Left lung (tissue), 10 donors: ENCODE results near the gene FAM229A. TPM values are rescaled to one million over a fixed set of nuclear protein-coding genes. Genes with fewer than 3 reads are reported as not detected.

Experiments
- ATAC-seq: fragments of 200-7000 bp; cut with Tn5 transposase; one replicate; pipeline ENCODE4 v1.9.1; 2020; ENCODE audit warnings: moderate library complexity
- DNase-seq, 4 donors: peaks; one replicate each; pipeline ENCODE4 v3.0.0-alpha.2; 2013 to 2020
- H3K27ac ChIP-seq, 2 donors: fragments of 200-600 bp; sonication (generic) in 1 of 2; one replicate each; pipeline versions ENCODE4 v1.5.0 to v1.8.0; 2020 to 2021
- H3K27me3 ChIP-seq, 2 donors: fragments of 200-600 bp; sonication (generic) in 1 of 2; one replicate each; pipeline versions ENCODE4 v1.5.0 to v1.8.0; 2020 to 2021
- H3K36me3 ChIP-seq, 2 donors: fragments of 200-600 bp; sonication (generic) in 1 of 2; one replicate each; pipeline versions ENCODE4 v1.5.0 to v1.8.0; 2020 to 2021
- H3K4me1 ChIP-seq, 2 donors: fragments of 200-600 bp; one replicate each; pipeline ENCODE4 v1.8.0; 2021
- H3K4me3 ChIP-seq, 2 donors: fragments of 200-600 bp; sonication (generic) in 1 of 2; one replicate each; pipeline versions ENCODE4 v1.5.0 to v1.8.0; 2020 to 2021; ENCODE audit warnings: mild to moderate bottlenecking in 1 of 2
- H3K9me3 ChIP-seq, 2 donors: fragments of 200-600 bp; sonication (generic) in 1 of 2; one replicate each; pipeline versions ENCODE4 v1.5.0 to v1.8.0; 2020 to 2021
- CTCF ChIP-seq, 2 donors: fragments of 200-600 bp; sonication (generic) in 1 of 2; IDR thresholded peaks; one replicate each; pipeline versions ENCODE4 v1.5.0 to v1.8.0; 2021; ENCODE audit warnings: antibody characterized with exemption in 2 of 2
- intact Hi-C, 2 donors: fragments of 100-400 bp; cut with DNase I; formaldehyde crosslinking; loops; one replicate each; pipeline versions ENCODE4 v1.11.2 to v1.14.2; 2022
- polyA plus RNA-seq, 6 donors: library from polyadenylated mRNA; unstranded; fragments of 120-200 nt; gene quantifications; one replicate each; pipeline ENCODE4 v1.2.1, GENCODE V29; 2013; ENCODE audit not compliant: insufficient read length in 6 of 6
- total RNA-seq, 2 donors: library from RNA; stranded (reverse); fragmentation: NEBNext Ultra II Directional; extraction: Animal tissue kit (Norgen Biotek cat#: 25700); gene quantifications; one replicate each; pipeline ENCODE4 v1.2.1, GENCODE V29; 2021
- donor health status: DM: no; HTN: yes; CAD: no.
- donor health status: DM: no; HTN: no; CAD: no.

The FAM229A gene
- total and polyA plus RNA-seq, 8 donors: 4.4 to 14.0 (median 6.7) TPM

GRCh38 chr1:32331549-32331948 is 30.7 kb downstream of the FAM229A start:
- no peak for TF ChIP-seq CTCF (IDR thresholded peaks at IDR 0.05)
- peaks cover 8 to 24% of the 10 kb centered on the region in 2 donors for H3K4me1 ChIP-seq
- peaks cover 0 to 73% of the 10 kb centered on the region in 2 donors for H3K36me3 ChIP-seq
- no peak overlapping the region for H3K27ac ChIP-seq
- no peak overlapping the region for H3K4me3 ChIP-seq
- ATAC-seq (no peak), DNase-seq (no peak)
- H3K9me3 ChIP-seq: no peaks in the 10 kb centered on the region
- intact Hi-C loops: no loop called here
- H3K27me3 ChIP-seq: peaks cover 0 to 23% of the 10 kb centered on the region in 2 donors

GRCh38 chr1:32330558-32331151 is 31.6 kb downstream of the FAM229A start:
- H3K9me3 ChIP-seq: no peaks in the 10 kb centered on the region
- H3K4me1 ChIP-seq: peaks cover 4 to 19% of the 10 kb centered on the region in 2 donors
- peaks cover 0 to 82% of the 10 kb centered on the region in 2 donors for H3K36me3 ChIP-seq
- no peak overlapping the region for H3K4me3 ChIP-seq
- H3K27me3 ChIP-seq: peaks cover 0 to 14% of the 10 kb centered on the region in 2 donors
- DNase-seq (no peak), ATAC-seq (no peak)
- H3K27ac ChIP-seq: no peak overlapping the region
- no peak for TF ChIP-seq CTCF (IDR thresholded peaks at IDR 0.05)
- intact Hi-C loops: no loop called here

GRCh38 chr1:32329931-32330466 is 32.3 kb downstream of the FAM229A start:
- Histone ChIP-seq H3K9me3 (no peaks in the 10 kb centered on the region), H3K4me3 (no peak overlapping the region), H3K36me3 (peaks cover 0 to 89% of the 10 kb centered on the region in 2 donors), H3K4me1 (peaks cover 2 to 14% of the 10 kb centered on the region in 2 donors), H3K27me3 (peaks cover 0 to 7% of the 10 kb centered on the region in 2 donors), H3K27ac (no peak overlapping the region)
- DNase-seq (no peak), ATAC-seq (no peak)
- TF ChIP-seq CTCF (IDR thresholded peaks at IDR 0.05): no peak
- intact Hi-C loops: no loop called here

- ATAC-seq (no peak), DNase-seq (no peak)
- intact Hi-C loops: no loop called here
- Histone ChIP-seq H3K36me3 (peaks cover 0 to 94% of the 10 kb centered on the region in 2 donors), H3K9me3 (no peaks in the 10 kb centered on the region), H3K4me3 (no peak overlapping the region), H3K27me3 (no peaks in the 10 kb centered on the region), H3K27ac (no peak overlapping the region), H3K4me1 (peaks cover 0 to 2% of the 10 kb centered on the region in 2 donors)
- no peak for TF ChIP-seq CTCF (IDR thresholded peaks at IDR 0.05)
Observed at GRCh38 chr1:32327204-32327603, 35.1 kb downstream of the FAM229A start.

GRCh38 chr1:32321712-32322291 is 40.5 kb downstream of the FAM229A start:
- H3K27me3 ChIP-seq: no peaks in the 10 kb centered on the region
- no peak overlapping the region for H3K4me3 ChIP-seq
- DNase-seq (no peak), ATAC-seq (peak; percentile 47)
- H3K9me3 ChIP-seq: no peaks in the 10 kb centered on the region
- intact Hi-C loops: no loop called here
- H3K27ac ChIP-seq: peak overlapping the region in 1 of 2 donors; percentile 33
- H3K36me3 ChIP-seq: peaks cover 0 to 83% of the 10 kb centered on the region in 2 donors
- TF ChIP-seq CTCF (IDR thresholded peaks at IDR 0.05): no peak
- peaks cover 0 to 11% of the 10 kb centered on the region in 2 donors for H3K4me1 ChIP-seq
